ENCODE results near the gene PRELID3B. TPM values are rescaled to one million over a fixed set of nuclear protein-coding genes. Genes with fewer than 3 reads are reported as not detected.

PRELID3B gene
- total and polyA plus RNA-seq, 2 of the 13 experiments (the other 11 are each of a cell fraction or from before 2014, with no cell fraction given), result 23.3 to 42.6 TPM

DNA sequence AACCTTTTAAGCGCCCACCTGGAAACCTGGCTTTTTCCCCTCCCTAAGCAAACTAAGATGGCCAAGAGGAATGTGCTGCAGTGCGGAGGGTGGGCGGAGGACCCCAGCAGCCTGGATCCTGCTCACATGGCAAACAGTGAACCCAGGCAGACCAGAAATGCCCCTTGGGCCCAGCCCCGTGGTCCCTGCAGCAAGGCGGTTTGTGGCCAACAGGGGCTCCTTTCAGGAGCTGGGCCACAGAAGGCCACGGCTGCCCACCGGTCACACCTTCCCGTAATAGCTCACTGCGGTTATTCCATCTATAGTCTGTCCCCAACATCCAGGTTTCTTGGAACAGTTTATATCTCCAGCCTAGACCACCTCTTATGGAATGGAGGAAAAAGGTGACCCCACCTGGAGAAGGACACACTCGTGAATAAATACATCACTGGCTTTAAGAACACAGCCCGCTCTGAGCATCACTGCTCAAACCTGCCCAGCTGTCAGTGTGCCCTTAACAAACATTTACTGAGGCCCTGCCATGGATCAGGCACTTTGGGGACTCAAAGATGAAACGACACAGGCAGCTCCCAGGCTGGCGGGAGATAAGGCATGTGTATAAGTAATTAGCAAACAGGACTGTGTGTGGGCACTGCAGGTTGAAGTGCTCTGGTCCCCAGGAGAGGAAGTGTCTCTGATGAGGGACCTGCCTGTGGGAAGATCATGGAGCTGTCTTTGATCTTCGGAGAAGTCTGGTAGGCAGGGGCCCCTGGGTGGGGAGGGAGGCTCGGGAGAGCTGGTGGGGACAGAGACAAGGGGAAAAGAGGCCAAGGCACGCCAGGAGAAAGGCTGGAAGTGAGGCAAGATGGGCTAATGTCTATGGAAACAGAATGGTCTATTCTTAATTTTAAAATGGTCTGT, 26.5 kb downstream of the PRELID3B start (continued):
- TF ChIP-seq, protein P1, sequence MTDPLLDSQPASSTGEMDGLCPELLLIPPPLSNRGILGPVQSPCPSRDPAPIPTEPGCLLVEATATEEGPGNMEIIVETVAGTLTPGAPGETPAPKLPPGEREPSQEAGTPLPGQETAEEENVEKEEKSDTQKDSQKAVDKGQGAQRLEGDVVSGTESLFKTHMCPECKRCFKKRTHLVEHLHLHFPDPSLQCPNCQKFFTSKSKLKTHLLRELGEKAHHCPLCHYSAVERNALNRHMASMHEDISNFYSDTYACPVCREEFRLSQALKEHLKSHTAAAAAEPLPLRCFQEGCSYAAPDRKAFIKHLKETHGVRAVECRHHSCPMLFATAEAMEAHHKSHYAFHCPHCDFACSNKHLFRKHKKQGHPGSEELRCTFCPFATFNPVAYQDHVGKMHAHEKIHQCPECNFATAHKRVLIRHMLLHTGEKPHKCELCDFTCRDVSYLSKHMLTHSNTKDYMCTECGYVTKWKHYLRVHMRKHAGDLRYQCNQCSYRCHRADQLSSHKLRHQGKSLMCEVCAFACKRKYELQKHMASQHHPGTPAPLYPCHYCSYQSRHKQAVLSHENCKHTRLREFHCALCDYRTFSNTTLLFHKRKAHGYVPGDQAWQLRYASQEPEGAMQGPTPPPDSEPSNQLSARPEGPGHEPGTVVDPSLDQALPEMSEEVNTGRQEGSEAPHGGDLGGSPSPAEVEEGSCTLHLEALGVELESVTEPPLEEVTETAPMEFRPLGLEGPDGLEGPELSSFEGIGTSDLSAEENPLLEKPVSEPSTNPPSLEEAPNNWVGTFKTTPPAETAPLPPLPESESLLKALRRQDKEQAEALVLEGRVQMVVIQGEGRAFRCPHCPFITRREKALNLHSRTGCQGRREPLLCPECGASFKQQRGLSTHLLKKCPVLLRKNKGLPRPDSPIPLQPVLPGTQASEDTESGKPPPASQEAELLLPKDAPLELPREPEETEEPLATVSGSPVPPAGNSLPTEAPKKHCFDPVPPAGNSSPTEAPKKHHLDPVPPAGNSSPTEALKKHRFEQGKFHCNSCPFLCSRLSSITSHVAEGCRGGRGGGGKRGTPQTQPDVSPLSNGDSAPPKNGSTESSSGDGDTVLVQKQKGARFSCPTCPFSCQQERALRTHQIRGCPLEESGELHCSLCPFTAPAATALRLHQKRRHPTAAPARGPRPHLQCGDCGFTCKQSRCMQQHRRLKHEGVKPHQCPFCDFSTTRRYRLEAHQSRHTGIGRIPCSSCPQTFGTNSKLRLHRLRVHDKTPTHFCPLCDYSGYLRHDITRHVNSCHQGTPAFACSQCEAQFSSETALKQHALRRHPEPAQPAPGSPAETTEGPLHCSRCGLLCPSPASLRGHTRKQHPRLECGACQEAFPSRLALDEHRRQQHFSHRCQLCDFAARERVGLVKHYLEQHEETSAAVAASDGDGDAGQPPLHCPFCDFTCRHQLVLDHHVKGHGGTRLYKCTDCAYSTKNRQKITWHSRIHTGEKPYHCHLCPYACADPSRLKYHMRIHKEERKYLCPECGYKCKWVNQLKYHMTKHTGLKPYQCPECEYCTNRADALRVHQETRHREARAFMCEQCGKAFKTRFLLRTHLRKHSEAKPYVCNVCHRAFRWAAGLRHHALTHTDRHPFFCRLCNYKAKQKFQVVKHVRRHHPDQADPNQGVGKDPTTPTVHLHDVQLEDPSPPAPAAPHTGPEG (CRISPR knock-in tag; IDR thresholded peaks at IDR 0.05), result no peak
- TF ChIP-seq RELA (CRISPR knock-in tag; IDR thresholded peaks at IDR 0.05) (0 out of 2 replicates have a peak, but pooled peaks have one; percentile 31), RERE (CRISPR knock-in tag; IDR thresholded peaks at IDR 0.05; ENCODE audit: low read depth) (peak; percentile 96), ATF7 (IDR thresholded peaks at IDR 0.05) (no peak), ATF7 (CRISPR knock-in tag; IDR thresholded peaks at IDR 0.05) (peak; percentile 77; the same call in 1 of the 2 replicates), MZF1 (CRISPR knock-in tag; IDR thresholded peaks at IDR 0.05; ENCODE audit: borderline replicate concordance) (peak; percentile 85; the same call in 1 of the 2 replicates), ZNF597 (CRISPR knock-in tag; IDR thresholded peaks at IDR 0.05) (no peak), CENPT (CRISPR knock-in tag; IDR thresholded peaks at IDR 0.05; ENCODE audit: low read depth) (no peak)

Data from HepG2 (cell line).